ENCODE results near the gene POLR2A.

- TF ChIP-seq CTCF (IDR thresholded peaks at IDR 0.05; ENCODE audit: insufficient read depth, low read depth, low read length), result no peak
- TF ChIP-seq EZH2 (IDR thresholded peaks at IDR 0.05; ENCODE audit: insufficient read depth, low read length), result no peak
Observed at GRCh38 chr17:7508145-7508544, 24.0 kb downstream of the POLR2A start.

Measured in astrocyte (in vitro differentiated cells and primary cell).